ENCODE data around the gene EXT2.

- TF ChIP-seq, protein P1, sequence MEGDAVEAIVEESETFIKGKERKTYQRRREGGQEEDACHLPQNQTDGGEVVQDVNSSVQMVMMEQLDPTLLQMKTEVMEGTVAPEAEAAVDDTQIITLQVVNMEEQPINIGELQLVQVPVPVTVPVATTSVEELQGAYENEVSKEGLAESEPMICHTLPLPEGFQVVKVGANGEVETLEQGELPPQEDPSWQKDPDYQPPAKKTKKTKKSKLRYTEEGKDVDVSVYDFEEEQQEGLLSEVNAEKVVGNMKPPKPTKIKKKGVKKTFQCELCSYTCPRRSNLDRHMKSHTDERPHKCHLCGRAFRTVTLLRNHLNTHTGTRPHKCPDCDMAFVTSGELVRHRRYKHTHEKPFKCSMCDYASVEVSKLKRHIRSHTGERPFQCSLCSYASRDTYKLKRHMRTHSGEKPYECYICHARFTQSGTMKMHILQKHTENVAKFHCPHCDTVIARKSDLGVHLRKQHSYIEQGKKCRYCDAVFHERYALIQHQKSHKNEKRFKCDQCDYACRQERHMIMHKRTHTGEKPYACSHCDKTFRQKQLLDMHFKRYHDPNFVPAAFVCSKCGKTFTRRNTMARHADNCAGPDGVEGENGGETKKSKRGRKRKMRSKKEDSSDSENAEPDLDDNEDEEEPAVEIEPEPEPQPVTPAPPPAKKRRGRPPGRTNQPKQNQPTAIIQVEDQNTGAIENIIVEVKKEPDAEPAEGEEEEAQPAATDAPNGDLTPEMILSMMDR (IDR thresholded peaks at IDR 0.05; ENCODE audit: insufficient read depth, low read depth, low read length) = no peak
- TF ChIP-seq EZH2 (IDR thresholded peaks at IDR 0.05; ENCODE audit: insufficient read depth, low read length) = no peak
Observed at GRCh38 chr11:44280257-44280656, 184.8 kb downstream of the EXT2 start.

Measured in astrocyte (in vitro differentiated cells and primary cell).